Natural killer cell (primary cell): ENCODE measurements around the gene CCDC40. TPM values are rescaled to one million over a fixed set of nuclear protein-coding genes. Genes with fewer than 3 reads are reported as not detected.

Source experiments
- ATAC-seq, 3 donors: fragments of 150-1000 bp in 2 of 3; fragments of 200-7000 bp in 1 of 3; cut with Tn5 transposase; 1 replicate in 1 of 3; 2 replicates in 2 of 3; pipeline ENCODE4 v1.10.0; 2021; ENCODE audit warnings: mild to moderate bottlenecking in 2 of 3, moderate library complexity in 2 of 3
- DNase-seq, 2 donors: peaks; one replicate each; pipeline versions ENCODE4 v3.0.0 to v3.0.0-alpha.2; 2013 to 2021; ENCODE audit warnings: mixed read lengths in 1 of 2
- H3K27ac ChIP-seq: one replicate; pipeline ENCODE4 v1.5.1; 2013; ENCODE audit warnings: mild to moderate bottlenecking, low read length
- H3K27me3 ChIP-seq: one replicate; pipeline ENCODE4 v1.6.1; 2013; ENCODE audit warnings: low read length; ENCODE audit not compliant: control insufficient read depth, insufficient read depth
- H3K36me3 ChIP-seq: one replicate; pipeline ENCODE4 v1.6.1; 2013; ENCODE audit warnings: low read length; ENCODE audit not compliant: control insufficient read depth, insufficient read depth
- H3K4me1 ChIP-seq: one replicate; pipeline ENCODE4 v1.6.1; 2013; ENCODE audit warnings: low read length; ENCODE audit not compliant: control insufficient read depth, insufficient read depth
- H3K4me3 ChIP-seq: one replicate; pipeline ENCODE4 v1.5.1; 2013; ENCODE audit warnings: low read length
- H3K9me3 ChIP-seq: one replicate; pipeline ENCODE4 v1.6.1; 2013; ENCODE audit warnings: low read length; ENCODE audit not compliant: control insufficient read depth, insufficient read depth
- H3K27ac Mint-ChIP-seq, 2 donors: one replicate each; pipeline ENCODE4 v1.8.0; 2022; ENCODE audit warnings: mild to moderate bottlenecking in 2 of 2, mixed read lengths in 2 of 2, moderate library complexity in 1 of 2
- H3K27me3 Mint-ChIP-seq, 2 donors: one replicate each; pipeline ENCODE4 v1.8.0; 2022; ENCODE audit warnings: low read depth in 2 of 2, mixed read lengths in 2 of 2
- H3K36me3 Mint-ChIP-seq: one replicate; pipeline ENCODE4 v1.8.0; 2022; ENCODE audit warnings: mixed read lengths
- H3K4me1 Mint-ChIP-seq, 2 donors: one replicate each; pipeline ENCODE4 v1.8.0; 2022; ENCODE audit warnings: mixed read lengths in 2 of 2
- H3K4me3 Mint-ChIP-seq: one replicate; pipeline ENCODE4 v1.8.0; 2022; ENCODE audit warnings: mild to moderate bottlenecking, moderate library complexity, mixed read lengths
- H3K9me3 Mint-ChIP-seq, 2 donors: one replicate each; pipeline ENCODE4 v1.8.0; 2022; ENCODE audit warnings: mixed read lengths in 2 of 2
- WGBS: methylation state at CpG from one replicate; pipeline ENCODE4 v1.1.7; 2013; ENCODE audit warnings: missing lambda C conversion rate; ENCODE audit not compliant: insufficient coverage; 5-methylcytosine and 5-hydroxymethylcytosine counted together
- intact Hi-C: fragments of 100-400 bp; cut with micrococcal nuclease; formaldehyde crosslinking; loops from one replicate; pipeline ENCODE4 v1.14.2; 2022
- total RNA-seq, 4 donors: library from RNA; stranded (reverse); fragments of 120-200 nt in 1 of 4; gene quantifications; one replicate each; pipeline versions ENCODE4 v1.2.3 to v1.2.4, GENCODE V29; 2013 to 2022
- TF ChIP-seq, protein P1 (sequence below): fragments of 200-600 bp; IDR thresholded peaks from one replicate; pipeline ENCODE4 v1.8.0; 2022; ENCODE audit warnings: antibody characterized with exemption

CCDC40 gene
- total RNA-seq, 3 donors from 2014 or later (not counting 1 experiment from before 2014, with no cell fraction given) = 0.95 to 2.4 (median 1.5) TPM

DNA sequence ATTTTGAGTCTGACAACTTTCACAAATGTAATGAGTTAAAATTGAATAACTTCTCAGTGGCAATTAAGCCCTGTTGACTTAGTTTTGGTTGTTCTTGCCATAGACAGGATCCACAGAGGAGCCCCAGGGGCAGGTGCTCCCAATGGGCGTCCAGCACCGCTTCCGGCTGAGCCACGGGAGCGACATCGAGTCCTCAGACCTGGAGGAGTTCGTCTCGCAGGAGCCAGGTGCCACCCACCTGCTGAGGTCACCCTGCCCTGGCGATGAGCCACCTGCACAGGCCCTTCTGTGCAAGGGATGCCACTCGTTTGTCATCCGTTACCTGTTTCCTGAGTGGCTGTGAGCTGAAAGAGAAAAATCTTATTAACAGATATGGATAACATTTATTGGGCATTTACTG lies 10.7 kb downstream of the CCDC40 start:
- Mint-ChIP-seq H3K9me3 (no peaks in the 10 kb centered on the region), H3K36me3 (no peaks in the 10 kb centered on the region), H3K27ac (no peak overlapping the region), H3K4me3 (no peak overlapping the region), H3K27me3 (no peaks in the 10 kb centered on the region), H3K4me1 (no peaks in the 10 kb centered on the region)
- TF ChIP-seq, protein P1, sequence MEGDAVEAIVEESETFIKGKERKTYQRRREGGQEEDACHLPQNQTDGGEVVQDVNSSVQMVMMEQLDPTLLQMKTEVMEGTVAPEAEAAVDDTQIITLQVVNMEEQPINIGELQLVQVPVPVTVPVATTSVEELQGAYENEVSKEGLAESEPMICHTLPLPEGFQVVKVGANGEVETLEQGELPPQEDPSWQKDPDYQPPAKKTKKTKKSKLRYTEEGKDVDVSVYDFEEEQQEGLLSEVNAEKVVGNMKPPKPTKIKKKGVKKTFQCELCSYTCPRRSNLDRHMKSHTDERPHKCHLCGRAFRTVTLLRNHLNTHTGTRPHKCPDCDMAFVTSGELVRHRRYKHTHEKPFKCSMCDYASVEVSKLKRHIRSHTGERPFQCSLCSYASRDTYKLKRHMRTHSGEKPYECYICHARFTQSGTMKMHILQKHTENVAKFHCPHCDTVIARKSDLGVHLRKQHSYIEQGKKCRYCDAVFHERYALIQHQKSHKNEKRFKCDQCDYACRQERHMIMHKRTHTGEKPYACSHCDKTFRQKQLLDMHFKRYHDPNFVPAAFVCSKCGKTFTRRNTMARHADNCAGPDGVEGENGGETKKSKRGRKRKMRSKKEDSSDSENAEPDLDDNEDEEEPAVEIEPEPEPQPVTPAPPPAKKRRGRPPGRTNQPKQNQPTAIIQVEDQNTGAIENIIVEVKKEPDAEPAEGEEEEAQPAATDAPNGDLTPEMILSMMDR = no peak
- ATAC-seq (no peak), DNase-seq (no peak)
- no peaks in the 10 kb centered on the region for H3K4me1 ChIP-seq
- intact Hi-C loops = no loop called here
- H3K9me3 ChIP-seq = no peaks in the 10 kb centered on the region
- 93% methylated on average over 11 of the region's 11 CpGs for WGBS
- no peak overlapping the region for H3K27ac ChIP-seq
- no peak overlapping the region for H3K4me3 ChIP-seq
- no peaks in the 10 kb centered on the region for H3K27me3 ChIP-seq
- no peaks in the 10 kb centered on the region for H3K36me3 ChIP-seq

DNA sequence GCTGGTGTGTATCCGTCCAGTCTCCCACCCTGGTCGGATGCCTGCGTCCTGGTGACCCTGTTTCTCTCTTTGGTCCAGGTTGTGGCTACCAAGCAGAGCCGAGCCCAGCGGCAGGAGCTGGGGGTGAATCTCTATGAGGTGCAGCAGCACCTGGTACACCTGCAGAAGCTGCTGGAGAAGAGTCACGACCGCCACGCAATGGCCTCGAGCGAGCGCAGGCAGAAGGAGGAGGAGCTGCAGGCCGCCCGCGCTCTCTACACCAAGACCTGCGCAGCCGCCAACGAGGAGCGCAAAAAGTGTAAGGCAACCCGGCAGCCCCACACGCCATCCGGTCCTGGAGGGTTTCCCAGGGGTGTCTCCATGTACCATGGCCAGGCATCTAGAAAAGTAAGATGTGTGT lies 13.5 kb downstream of the CCDC40 start:
- H3K4me1 Mint-ChIP-seq = no peaks in the 10 kb centered on the region
- no peak overlapping the region for H3K4me3 ChIP-seq
- no peaks in the 10 kb centered on the region for H3K36me3 ChIP-seq
- no peaks in the 10 kb centered on the region for H3K36me3 Mint-ChIP-seq
- no peak overlapping the region for H3K27ac Mint-ChIP-seq
- ATAC-seq (no peak), DNase-seq (no peak)
- no peaks in the 10 kb centered on the region for H3K9me3 ChIP-seq
- peaks cover 0 to 1% of the 10 kb centered on the region in 2 donors for H3K27me3 Mint-ChIP-seq
- no peaks in the 10 kb centered on the region for H3K27me3 ChIP-seq
- TF ChIP-seq, protein P1 = no peak
- no peak overlapping the region for H3K27ac ChIP-seq
- no peaks in the 10 kb centered on the region for H3K4me1 ChIP-seq
- no peaks in the 10 kb centered on the region for H3K9me3 Mint-ChIP-seq
- WGBS = 90% methylated on average over 21 of the region's 21 CpGs
- intact Hi-C loops = no loop called here
- H3K4me3 Mint-ChIP-seq = no peak overlapping the region

DNA sequence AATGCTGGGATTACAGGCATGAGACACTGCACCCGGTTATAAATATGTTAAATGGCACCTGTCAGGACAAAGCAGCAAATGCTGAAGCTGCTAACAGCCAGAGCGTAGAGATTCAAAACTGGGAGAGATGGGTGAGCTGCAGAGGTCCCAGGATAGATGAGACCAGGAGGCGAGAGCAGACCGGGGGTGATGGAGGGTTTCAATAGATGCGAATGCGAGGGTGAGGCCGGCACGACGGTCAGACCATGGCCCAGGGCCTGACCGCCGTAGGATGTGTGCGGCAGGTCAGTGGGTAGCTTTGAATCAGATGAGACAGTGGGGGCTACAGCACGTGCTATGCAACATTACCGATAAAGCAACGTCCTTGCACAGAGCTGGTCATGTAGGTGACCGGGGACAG lies 14.3 kb downstream of the CCDC40 start:
- H3K4me1 ChIP-seq = no peaks in the 10 kb centered on the region
- H3K27me3 ChIP-seq = no peaks in the 10 kb centered on the region
- intact Hi-C loops = no loop called here
- Mint-ChIP-seq H3K4me3 (no peak overlapping the region), H3K4me1 (no peaks in the 10 kb centered on the region), H3K36me3 (no peaks in the 10 kb centered on the region), H3K27ac (no peak overlapping the region), H3K9me3 (no peaks in the 10 kb centered on the region), H3K27me3 (peaks cover 0 to 2% of the 10 kb centered on the region in 2 donors)
- TF ChIP-seq, protein P1 = no peak
- no peaks in the 10 kb centered on the region for H3K36me3 ChIP-seq
- WGBS = 92% methylated on average over 16 of the region's 16 CpGs
- no peak overlapping the region for H3K27ac ChIP-seq
- H3K9me3 ChIP-seq = no peaks in the 10 kb centered on the region
- ATAC-seq = no peak
- H3K4me3 ChIP-seq = no peak overlapping the region
- DNase-seq = no peak

DNA sequence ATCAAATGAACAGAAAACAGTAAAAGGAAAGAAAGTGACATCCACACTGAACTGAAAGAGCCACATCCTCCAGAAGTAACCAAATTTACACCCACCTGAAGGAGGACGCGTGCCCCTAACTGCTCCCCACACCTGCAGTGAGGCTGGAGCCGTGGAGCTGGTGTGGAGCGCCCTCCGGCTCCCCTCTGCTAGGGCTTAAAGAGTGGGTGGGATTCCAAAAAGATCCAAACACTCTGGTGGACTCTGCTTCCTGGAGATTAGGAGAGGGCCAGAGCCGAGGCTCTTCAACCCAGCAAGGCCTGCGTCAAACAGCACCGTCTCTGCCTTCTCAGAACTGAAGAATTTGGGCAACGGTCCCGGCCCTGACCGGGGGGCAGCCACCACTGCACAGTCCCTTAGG lies 15.2 kb downstream of the CCDC40 start:
- H3K27me3 Mint-ChIP-seq = peaks cover 0 to 2% of the 10 kb centered on the region in 2 donors
- no peak overlapping the region for H3K27ac ChIP-seq
- H3K36me3 ChIP-seq = no peaks in the 10 kb centered on the region
- H3K4me3 Mint-ChIP-seq = no peak overlapping the region
- TF ChIP-seq, protein P1 = no peak
- no peaks in the 10 kb centered on the region for H3K9me3 Mint-ChIP-seq
- intact Hi-C loops = no loop called here
- no peaks in the 10 kb centered on the region for H3K4me1 Mint-ChIP-seq
- H3K4me1 ChIP-seq = no peaks in the 10 kb centered on the region
- H3K4me3 ChIP-seq = no peak overlapping the region
- H3K9me3 ChIP-seq = no peaks in the 10 kb centered on the region
- H3K27ac Mint-ChIP-seq = no peak overlapping the region
- WGBS = 91% methylated on average over 11 of the region's 11 CpGs
- DNase-seq = no peak
- H3K27me3 ChIP-seq = no peaks in the 10 kb centered on the region
- H3K36me3 Mint-ChIP-seq = no peaks in the 10 kb centered on the region
- no peak for ATAC-seq
